GM19324 (cell line): ENCODE measurements around the gene BNC2.

Experiments used
- ATAC-seq: cut with Tn5 transposase; IDR thresholded peaks from one replicate; pipeline ENCODE4 v1.9.1; 2021; ENCODE audit warnings: mild to moderate bottlenecking, moderate library complexity; ENCODE audit not compliant: unreplicated experiment, low FRiP score

BNC2 gene

GRCh38 chr9:16773617-16774016 lies 96.9 kb downstream of the BNC2 start:
- ATAC-seq = no peak

GRCh38 chr9:16773116-16773515 lies 97.4 kb downstream of the BNC2 start:
- no peak for ATAC-seq

GRCh38 chr9:16771356-16771755 lies 99.1 kb downstream of the BNC2 start:
- ATAC-seq = no peak

GRCh38 chr9:16769291-16769690 lies 101.2 kb downstream of the BNC2 start:
- ATAC-seq = no peak

- no peak for ATAC-seq
Measured at GRCh38 chr9:16768816-16769215, 101.7 kb downstream of the BNC2 start.

- ATAC-seq = no peak
Measured at GRCh38 chr9:16767366-16767765, 103.1 kb downstream of the BNC2 start.

- ATAC-seq = no peak
Measured at GRCh38 chr9:16763946-16764345, 106.5 kb downstream of the BNC2 start.

- no peak for ATAC-seq
Measured at GRCh38 chr9:16755467-16756160, 114.9 kb downstream of the BNC2 start.

- ATAC-seq = no peak
Measured at GRCh38 chr9:16754662-16755061, 115.8 kb downstream of the BNC2 start.

- no peak for ATAC-seq
Measured at GRCh38 chr9:16753256-16753655, 117.2 kb downstream of the BNC2 start.

GRCh38 chr9:16752601-16753000 lies 117.9 kb downstream of the BNC2 start:
- ATAC-seq = no peak

- no peak for ATAC-seq
Measured at GRCh38 chr9:16750553-16750952, 119.9 kb downstream of the BNC2 start.

- ATAC-seq = no peak
Measured at GRCh38 chr9:16745359-16745758, 125.1 kb downstream of the BNC2 start.

- ATAC-seq = no peak
Measured at GRCh38 chr9:16744394-16744793, 126.1 kb downstream of the BNC2 start.

GRCh38 chr9:16743375-16743774 lies 127.1 kb downstream of the BNC2 start:
- ATAC-seq = no peak

- ATAC-seq = no peak
Measured at GRCh38 chr9:16735001-16735400, 135.5 kb downstream of the BNC2 start.

GRCh38 chr9:16732546-16732945 lies 137.9 kb downstream of the BNC2 start:
- ATAC-seq = no peak

- no peak for ATAC-seq
Measured at GRCh38 chr9:16730162-16730561, 140.3 kb downstream of the BNC2 start.

GRCh38 chr9:16729651-16730050 lies 140.8 kb downstream of the BNC2 start:
- ATAC-seq = no peak

GRCh38 chr9:16728137-16728508 lies 142.3 kb downstream of the BNC2 start:
- no peak for ATAC-seq

- no peak for ATAC-seq
Measured at GRCh38 chr9:16727452-16728136, 142.9 kb downstream of the BNC2 start.

GRCh38 chr9:16726718-16727451 lies 143.6 kb downstream of the BNC2 start:
- no peak for ATAC-seq
